H9 (cell line): Measurements from ENCODE around the gene BACH2. TPM values are rescaled to one million over a fixed set of nuclear protein-coding genes. Genes with fewer than 3 reads are reported as not detected.

Experiments used
- DNase-seq: peaks from one replicate; pipeline ENCODE4 v3.0.0-alpha.2; 2017
- H2AFZ ChIP-seq: one replicate; pipeline ENCODE4 v1.6.1; 2013; ENCODE audit warnings: mild to moderate bottlenecking, low read length, control low read depth, moderate library complexity
- H2AK5ac ChIP-seq: 2 replicates; pipeline ENCODE4 v1.6.1; 2013; ENCODE audit warnings: low read length, control low read depth, mixed read lengths; ENCODE audit not compliant: insufficient read length
- H2BK120ac ChIP-seq: one replicate; pipeline ENCODE4 v1.6.1; 2013; ENCODE audit warnings: low read depth, mild to moderate bottlenecking, low read length, control low read depth, inconsistent platforms; ENCODE audit not compliant: poor library complexity, severe bottlenecking
- H2BK12ac ChIP-seq: 2 replicates; pipeline ENCODE4 v1.6.1; 2013; ENCODE audit warnings: low read length, control low read depth, mixed read lengths, low read depth; ENCODE audit not compliant: insufficient read length
- H2BK15ac ChIP-seq: 2 replicates; pipeline ENCODE4 v1.6.1; 2013; ENCODE audit warnings: low read depth, low read length, control low read depth
- H2BK20ac ChIP-seq: one replicate; pipeline ENCODE4 v1.6.1; 2013; ENCODE audit warnings: low read depth, mild to moderate bottlenecking, low read length, control low read depth, inconsistent platforms; ENCODE audit not compliant: poor library complexity, severe bottlenecking
- H2BK5ac ChIP-seq: 2 replicates; pipeline ENCODE4 v1.6.1; 2013; ENCODE audit warnings: low read length, control low read depth, mixed read lengths; ENCODE audit not compliant: insufficient read length
- H3K14ac ChIP-seq: 2 replicates; pipeline ENCODE4 v1.6.1; 2013; ENCODE audit warnings: low read length, control low read depth; ENCODE audit not compliant: insufficient read depth
- H3K18ac ChIP-seq: 2 replicates; pipeline ENCODE4 v1.6.1; 2013; ENCODE audit warnings: low read depth, mild to moderate bottlenecking, mixed read lengths, low read length, control low read depth; ENCODE audit not compliant: insufficient read length
- H3K23ac ChIP-seq: 2 replicates; pipeline ENCODE4 v1.6.1; 2013; ENCODE audit warnings: low read length, control low read depth, mixed read lengths, low read depth; ENCODE audit not compliant: insufficient read length
- H3K23me2 ChIP-seq: 2 replicates; pipeline ENCODE4 v1.6.1; 2013; ENCODE audit warnings: low read depth, mild to moderate bottlenecking, mixed read lengths, low read length, control low read depth; ENCODE audit not compliant: insufficient read length, poor library complexity, severe bottlenecking
- H3K27ac ChIP-seq: 2 replicates; pipeline ENCODE4 v1.5.1; 2013; ENCODE audit warnings: low read length, control low read depth, mixed read lengths, low read depth; ENCODE audit not compliant: insufficient read length
- H3K27me3 ChIP-seq: 2 replicates; pipeline ENCODE4 v1.6.1; 2013; ENCODE audit warnings: low read length, control low read depth, inconsistent platforms; ENCODE audit not compliant: insufficient read depth
- H3K4ac ChIP-seq: 2 replicates; pipeline ENCODE4 v1.6.1; 2013; ENCODE audit warnings: low read depth, mild to moderate bottlenecking, control low read depth, inconsistent platforms, low read length, moderate library complexity
- H3K4me1 ChIP-seq: 2 replicates; pipeline ENCODE4 v1.6.1; 2013; ENCODE audit warnings: low read length, control low read depth, inconsistent platforms; ENCODE audit not compliant: insufficient read depth
- H3K4me2 ChIP-seq: 2 replicates; pipeline ENCODE4 v1.6.1; 2013; ENCODE audit warnings: low read length, control low read depth, mixed read lengths; ENCODE audit not compliant: insufficient read length, insufficient read depth
- H3K56ac ChIP-seq: 2 replicates; pipeline ENCODE4 v1.6.1; 2013; ENCODE audit warnings: low read depth, mild to moderate bottlenecking, mixed read lengths, low read length, control low read depth; ENCODE audit not compliant: insufficient read length
- H3K79me1 ChIP-seq: 2 replicates; pipeline ENCODE4 v1.6.1; 2013; ENCODE audit warnings: low read depth, mild to moderate bottlenecking, moderate library complexity, low read length, control low read depth, inconsistent platforms; ENCODE audit not compliant: insufficient read depth, poor library complexity, severe bottlenecking
- H3K79me2 ChIP-seq: 2 replicates; pipeline ENCODE4 v1.6.1; 2013; ENCODE audit warnings: low read length, control low read depth, inconsistent platforms; ENCODE audit not compliant: insufficient read depth
- H3K9ac ChIP-seq: 2 replicates; pipeline ENCODE4 v1.6.1; 2013; ENCODE audit warnings: low read length, control low read depth, mixed read lengths; ENCODE audit not compliant: insufficient read length; ENCODE audit errors: extremely low read depth
- H3K9me3 ChIP-seq: one replicate; pipeline ENCODE4 v1.6.1; 2013; ENCODE audit warnings: low read depth, low read length, inconsistent platforms; ENCODE audit not compliant: control insufficient read depth
- H3T11ph ChIP-seq: one replicate; pipeline ENCODE4 v1.6.1; 2013; ENCODE audit warnings: mild to moderate bottlenecking, low read length, control low read depth, inconsistent platforms
- H4K20me1 ChIP-seq: one replicate; pipeline ENCODE4 v1.6.1; 2013; ENCODE audit not compliant: control insufficient read depth, insufficient read length, insufficient read depth
- H4K5ac ChIP-seq: 2 replicates; pipeline ENCODE4 v1.6.1; 2013; ENCODE audit warnings: low read depth, mild to moderate bottlenecking, mixed read lengths, low read length, control low read depth; ENCODE audit not compliant: insufficient read length
- H4K8ac ChIP-seq: replicated peaks from 2 replicates; pipeline ENCODE4 v1.6.1; 2013; ENCODE audit warnings: low read length, control low read depth, mixed read lengths, low read depth; ENCODE audit not compliant: insufficient read length
- H4K91ac ChIP-seq: 2 replicates; pipeline ENCODE4 v1.6.1; 2013; ENCODE audit warnings: low read depth, mild to moderate bottlenecking, moderate library complexity, mixed read lengths, low read length, control low read depth; ENCODE audit not compliant: insufficient read length
- H3K27ac Mint-ChIP-seq, 3 experiments: 2 replicates in 2 of 3; 3 replicates in 1 of 3; pipeline ENCODE4 v1.8.0; 2020 to 2021; ENCODE audit warnings: mixed read lengths in 3 of 3, mild to moderate bottlenecking in 1 of 3, moderate library complexity in 1 of 3
- H3K27me3 Mint-ChIP-seq: 2 replicates; pipeline ENCODE4 v1.8.0; 2021; ENCODE audit warnings: low read depth, mild to moderate bottlenecking, moderate library complexity, mixed read lengths
- H3K36me3 Mint-ChIP-seq, 3 experiments: 2 replicates in 2 of 3; 3 replicates in 1 of 3; pipeline ENCODE4 v1.8.0; 2020 to 2021; ENCODE audit warnings: low read depth in 3 of 3, mixed read lengths in 3 of 3; ENCODE audit not compliant: insufficient read depth in 1 of 3
- H3K4me1 Mint-ChIP-seq, 2 experiments: 2 replicates each; pipeline ENCODE4 v1.8.0; 2020; ENCODE audit warnings: mixed read lengths in 2 of 2
- H3K4me3 Mint-ChIP-seq, 2 experiments: 2 replicates in 1 of 2; 3 replicates in 1 of 2; pipeline ENCODE4 v1.8.0; 2020 to 2021; ENCODE audit warnings: mild to moderate bottlenecking in 2 of 2, mixed read lengths in 2 of 2, moderate library complexity in 1 of 2
- H3K9me3 Mint-ChIP-seq, 2 experiments: 2 replicates in 1 of 2; 3 replicates in 1 of 2; pipeline ENCODE4 v1.8.0; 2020; ENCODE audit warnings: mild to moderate bottlenecking in 2 of 2, mixed read lengths in 2 of 2, moderate library complexity in 1 of 2
- CTCF ChIP-seq: fragments of 200-600 bp; sonication (generic); conservative IDR thresholded peaks from 3 replicates; pipeline ENCODE4 v1.8.0; 2021; ENCODE audit warnings: antibody characterized with exemption, mild to moderate bottlenecking
- WGBS: extraction: QIAGEN DNeasy Blood & Tissue Kit; methylation state at CpG from one replicate; pipeline ENCODE4 v1.1.7; 2013; ENCODE audit warnings: missing lambda C conversion rate, low lambda C conversion rate, mixed read lengths; ENCODE audit not compliant: insufficient read length; ENCODE audit errors: extremely low coverage; 5-methylcytosine and 5-hydroxymethylcytosine counted together
- total RNA-seq: library from RNA; stranded (reverse); gene quantifications from 2 replicates; pipeline ENCODE4 v1.2.1, GENCODE V29; 2021

The BACH2 gene
- total RNA-seq, 1 experiment from 2014 or later, result 2.0 TPM

- Histone ChIP-seq H3K27me3 (no peaks in the 10 kb centered on the region), H3K9me3 (no peaks in the 10 kb centered on the region), H4K8ac (no peak overlapping the region), H2BK15ac (no peak overlapping the region), H3K4ac (no peak overlapping the region), H2BK5ac (no peak overlapping the region), H3K14ac (no peak overlapping the region), H3K4me1 (no peaks in the 10 kb centered on the region), H3K18ac (no peak overlapping the region), H3K23ac (no peak overlapping the region), H2AFZ (no peak overlapping the region), H4K5ac (no peak overlapping the region), H3K9ac (no peak overlapping the region), H4K91ac (no peak overlapping the region), H2AK5ac (no peak overlapping the region), H2BK120ac (no peak overlapping the region), H3K23me2 (no peaks in the 10 kb centered on the region), H4K20me1 (no peaks in the 10 kb centered on the region), H2BK12ac (no peak overlapping the region), H3K27ac (no peak overlapping the region), H3K56ac (no peak overlapping the region), H3T11ph (no peak overlapping the region), H3K79me1 (no peaks in the 10 kb centered on the region), H3K79me2 (no peaks in the 10 kb centered on the region), H3K4me2 (no peak overlapping the region), H2BK20ac (no peak overlapping the region)
- no peak overlapping the region for H3K27ac Mint-ChIP-seq
- no peaks in the 10 kb centered on the region for H3K27me3 Mint-ChIP-seq
- H3K4me1 Mint-ChIP-seq, result peaks cover 10% of the 10 kb centered on the region in 2 experiments
- no peak overlapping the region for H3K4me3 Mint-ChIP-seq
- H3K36me3 Mint-ChIP-seq, result no peaks in the 10 kb centered on the region
- no peaks in the 10 kb centered on the region for H3K9me3 Mint-ChIP-seq
- TF ChIP-seq CTCF, result no peak
- no peak for DNase-seq
- no CpG with 5 or more reads among the region's 5 CpGs for WGBS
Measured at GRCh38 chr6:90000864-90001731, 295.5 kb downstream of the BACH2 start.
